ENCODE results near the gene COL4A1. TPM values are rescaled to one million over a fixed set of nuclear protein-coding genes. Genes with fewer than 3 reads are reported as not detected.

The COL4A1 gene
- total RNA-seq, 1 donor from 2014 or later, result 120 TPM

DNA sequence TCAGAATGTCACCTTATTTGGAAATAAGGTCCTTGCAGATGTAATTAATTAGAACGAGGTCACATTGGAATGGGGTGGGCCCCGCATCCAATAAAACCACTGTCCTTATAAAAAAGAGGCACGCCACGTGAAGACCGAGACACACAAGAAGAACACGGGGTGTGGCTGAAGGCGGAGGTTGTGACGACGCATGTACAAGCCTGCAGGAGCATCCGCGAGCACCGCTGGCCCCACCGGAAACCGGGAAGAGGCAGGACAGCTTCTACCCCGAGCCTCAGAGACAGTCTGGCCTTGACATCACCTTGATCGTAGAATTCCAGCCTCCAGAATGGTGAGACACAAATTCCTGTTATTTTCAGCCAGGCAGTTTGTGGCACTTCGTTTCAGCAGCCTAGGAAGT is 177.9 kb downstream of the COL4A1 start:
- no peaks in the 10 kb centered on the region for H3K9me3 ChIP-seq (replicated peaks)
- H3K27ac ChIP-seq (replicated peaks), result peak overlapping the region; percentile 93
- H3K4me3 ChIP-seq, result peak overlapping the region; percentile 5
- H3K4me1 ChIP-seq, result peaks cover 63% of the 10 kb centered on the region
- intact Hi-C loops (cut with micrococcal nuclease), result no loop called here
- no peak for DNase-seq
- no peaks in the 10 kb centered on the region for H3K27me3 ChIP-seq (ENCODE audit: low read depth)
- H3K36me3 ChIP-seq, result no peaks in the 10 kb centered on the region
- TF ChIP-seq, protein P1, sequence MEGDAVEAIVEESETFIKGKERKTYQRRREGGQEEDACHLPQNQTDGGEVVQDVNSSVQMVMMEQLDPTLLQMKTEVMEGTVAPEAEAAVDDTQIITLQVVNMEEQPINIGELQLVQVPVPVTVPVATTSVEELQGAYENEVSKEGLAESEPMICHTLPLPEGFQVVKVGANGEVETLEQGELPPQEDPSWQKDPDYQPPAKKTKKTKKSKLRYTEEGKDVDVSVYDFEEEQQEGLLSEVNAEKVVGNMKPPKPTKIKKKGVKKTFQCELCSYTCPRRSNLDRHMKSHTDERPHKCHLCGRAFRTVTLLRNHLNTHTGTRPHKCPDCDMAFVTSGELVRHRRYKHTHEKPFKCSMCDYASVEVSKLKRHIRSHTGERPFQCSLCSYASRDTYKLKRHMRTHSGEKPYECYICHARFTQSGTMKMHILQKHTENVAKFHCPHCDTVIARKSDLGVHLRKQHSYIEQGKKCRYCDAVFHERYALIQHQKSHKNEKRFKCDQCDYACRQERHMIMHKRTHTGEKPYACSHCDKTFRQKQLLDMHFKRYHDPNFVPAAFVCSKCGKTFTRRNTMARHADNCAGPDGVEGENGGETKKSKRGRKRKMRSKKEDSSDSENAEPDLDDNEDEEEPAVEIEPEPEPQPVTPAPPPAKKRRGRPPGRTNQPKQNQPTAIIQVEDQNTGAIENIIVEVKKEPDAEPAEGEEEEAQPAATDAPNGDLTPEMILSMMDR (IDR thresholded peaks at IDR 0.05; ENCODE audit: borderline replicate concordance), result no peak

- Histone ChIP-seq H3K36me3 (no peaks in the 10 kb centered on the region), H3K4me3 (peak overlapping the region; percentile 5), H3K27ac (replicated peaks) (peak overlapping the region; percentile 93), H3K4me1 (peaks cover 57% of the 10 kb centered on the region), H3K27me3 (ENCODE audit: low read depth) (no peaks in the 10 kb centered on the region), H3K9me3 (replicated peaks) (no peaks in the 10 kb centered on the region)
- TF ChIP-seq, protein P1 (IDR thresholded peaks at IDR 0.05; ENCODE audit: borderline replicate concordance), result no peak
- intact Hi-C loops (cut with micrococcal nuclease), result no loop called here
- no peak for DNase-seq
Observed at GRCh38 chr13:110128546-110128945, 178.4 kb downstream of the COL4A1 start.

- DNase-seq, result no peak
- Histone ChIP-seq H3K27ac (replicated peaks) (peak overlapping the region; percentile 93), H3K4me1 (peaks cover 54% of the 10 kb centered on the region), H3K4me3 (no peak overlapping the region), H3K9me3 (replicated peaks) (no peaks in the 10 kb centered on the region), H3K27me3 (ENCODE audit: low read depth) (no peaks in the 10 kb centered on the region), H3K36me3 (no peaks in the 10 kb centered on the region)
- intact Hi-C loops (cut with micrococcal nuclease), result no loop called here
- TF ChIP-seq, protein P1 (IDR thresholded peaks at IDR 0.05; ENCODE audit: borderline replicate concordance), result no peak
Observed at GRCh38 chr13:110127986-110128511, 178.9 kb downstream of the COL4A1 start.

GRCh38 chr13:110126391-110126961 is 180.5 kb downstream of the COL4A1 start:
- Histone ChIP-seq H3K27ac (replicated peaks) (peak overlapping the region; percentile 93), H3K4me1 (peaks cover 44% of the 10 kb centered on the region), H3K9me3 (replicated peaks) (no peaks in the 10 kb centered on the region), H3K36me3 (no peaks in the 10 kb centered on the region), H3K4me3 (peak overlapping the region; percentile 49), H3K27me3 (ENCODE audit: low read depth) (no peaks in the 10 kb centered on the region)
- peak; percentile 76 for DNase-seq
- TF ChIP-seq, protein P1 (IDR thresholded peaks at IDR 0.05; ENCODE audit: borderline replicate concordance), result no peak
- intact Hi-C loops (cut with micrococcal nuclease), result no loop called here

DNA sequence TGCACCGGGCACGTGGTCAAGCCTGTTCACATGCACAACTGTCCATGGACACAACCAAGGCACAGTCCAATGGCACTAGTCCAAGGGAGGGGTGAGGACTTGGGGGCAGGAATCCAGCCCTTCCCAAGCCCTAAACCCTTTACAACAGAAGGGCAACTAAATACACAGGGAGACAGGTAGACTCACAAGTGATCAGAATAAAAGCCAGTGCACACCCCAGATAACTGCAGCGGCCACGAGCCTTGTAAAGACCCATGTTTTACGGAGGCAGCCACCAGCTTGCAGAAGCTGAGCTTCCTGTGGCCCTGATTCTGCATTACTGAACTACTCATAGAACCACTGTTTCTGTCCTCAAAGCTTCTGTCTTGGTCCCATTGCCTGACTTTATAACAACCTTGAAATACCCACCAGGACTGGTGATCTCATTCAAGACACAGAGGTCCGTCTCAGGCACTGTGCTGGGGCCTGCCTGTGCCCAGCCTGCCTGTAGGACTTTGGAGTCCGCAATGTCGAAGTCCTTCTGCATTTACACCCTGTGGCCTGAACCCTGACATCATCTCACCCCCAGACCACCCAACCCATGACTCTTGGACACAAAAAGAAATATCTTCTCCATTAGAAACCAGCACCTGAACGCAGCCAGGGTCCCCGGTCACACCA is 181.2 kb downstream of the COL4A1 start:
- H3K9me3 ChIP-seq (replicated peaks), result no peaks in the 10 kb centered on the region
- intact Hi-C loops (cut with micrococcal nuclease), result no loop called here
- peak overlapping the region; percentile 49 for H3K4me3 ChIP-seq
- H3K36me3 ChIP-seq, result no peaks in the 10 kb centered on the region
- TF ChIP-seq, protein P1 (IDR thresholded peaks at IDR 0.05; ENCODE audit: borderline replicate concordance), result no peak
- DNase-seq, result no peak
- peak overlapping the region; percentile 93 for H3K27ac ChIP-seq (replicated peaks)
- H3K27me3 ChIP-seq (ENCODE audit: low read depth), result no peaks in the 10 kb centered on the region
- peaks cover 46% of the 10 kb centered on the region for H3K4me1 ChIP-seq

Data from left ventricle myocardium inferior (tissue), 1 donor.